Adrenal gland (tissue), 5 donors: ENCODE measurements around the gene RPTOR.

ENCODE experiments used
- CTCF ChIP-seq, 6 experiments: fragments of 450-650 bp in 4 of 6; fragments of 200-600 bp in 2 of 6; sonication (generic) in 1 of 6; IDR thresholded peaks; 1 replicate in 5 of 6; 2 replicates in 1 of 6; pipeline versions ENCODE4 v1.5.1 to v1.8.0; 2016 to 2021; ENCODE audit warnings: antibody characterized with exemption in 6 of 6, mild to moderate bottlenecking in 2 of 6, moderate library complexity in 1 of 6
- POLR2A ChIP-seq, 2 donors: fragments of 450-650 bp; IDR thresholded peaks; one replicate each; pipeline ENCODE4 v1.6.1; 2017; ENCODE audit warnings: antibody characterized with exemption in 2 of 2, mild to moderate bottlenecking in 2 of 2, moderate library complexity in 1 of 2
- donor health status: DM: no; HTN: no; CAD: no.

- TF ChIP-seq CTCF (IDR thresholded peaks at IDR 0.05): no peak
- no peak for TF ChIP-seq POLR2A (IDR thresholded peaks at IDR 0.05)
Observed at GRCh38 chr17:80818871-80819270, 274.2 kb downstream of the RPTOR start.
